ENCODE measurements around the gene DPYSL5.

The DPYSL5 gene

DNA sequence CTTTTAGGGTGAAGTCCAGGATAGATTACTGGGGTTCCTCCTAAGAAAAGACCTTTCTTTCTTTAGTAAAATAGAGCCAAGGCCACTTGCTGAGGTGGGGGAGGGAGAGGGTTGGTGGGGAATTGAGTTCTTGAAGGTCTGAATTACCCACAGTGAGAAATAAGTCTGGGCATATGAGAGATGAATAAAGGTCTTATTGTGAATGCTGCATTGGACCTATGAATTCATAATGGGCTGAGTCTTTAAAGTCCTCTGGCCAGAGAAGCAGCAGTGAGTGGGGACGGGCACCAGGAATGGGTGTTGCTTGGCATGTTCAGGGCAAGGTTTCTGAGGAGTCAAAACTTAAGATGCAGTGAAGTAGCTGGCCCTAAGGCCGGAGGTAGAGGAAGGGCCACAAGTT, 133.0 kb downstream of the DPYSL5 start:
- H2AFZ ChIP-seq (ENCODE audit: low read length): no peak overlapping the region
- H3K4me1 ChIP-seq (ENCODE audit: insufficient read depth, low read length, severe bottlenecking): no peaks in the 10 kb centered on the region
- no peak overlapping the region for H3K4me2 ChIP-seq (ENCODE audit: low read length)
- no peaks in the 10 kb centered on the region for H3K36me3 ChIP-seq (ENCODE audit: insufficient read depth, low read length)
- H3K79me2 ChIP-seq (ENCODE audit: insufficient read depth, low read length): no peaks in the 10 kb centered on the region
- H3K9ac ChIP-seq (ENCODE audit: low read length): no peak overlapping the region
- H4K20me1 ChIP-seq (ENCODE audit: insufficient read depth, low read length): no peaks in the 10 kb centered on the region
- no peaks in the 10 kb centered on the region for H3K9me2 ChIP-seq (ENCODE audit: low read depth, low read length)
- no peaks in the 10 kb centered on the region for H3F3A ChIP-seq (ENCODE audit: insufficient read depth, low read length)
- no peak overlapping the region for H3K27ac ChIP-seq (ENCODE audit: low read depth, low read length, poor library complexity, severe bottlenecking)
- no peaks in the 10 kb centered on the region for H3K9me3 ChIP-seq (ENCODE audit: low read length)
- H3K4me3 ChIP-seq (ENCODE audit: low read depth, low read length, poor library complexity, severe bottlenecking): no peak overlapping the region
- 0 out of 2 replicates have a peak, but pooled peaks cover 4% of the 10 kb centered on the region for H3K27me3 ChIP-seq (ENCODE audit: insufficient read depth, low read length)
- no peak for TF ChIP-seq EZH2 (IDR thresholded peaks at IDR 0.05; ENCODE audit: borderline replicate concordance, low read length)
- TF ChIP-seq, protein P1, sequence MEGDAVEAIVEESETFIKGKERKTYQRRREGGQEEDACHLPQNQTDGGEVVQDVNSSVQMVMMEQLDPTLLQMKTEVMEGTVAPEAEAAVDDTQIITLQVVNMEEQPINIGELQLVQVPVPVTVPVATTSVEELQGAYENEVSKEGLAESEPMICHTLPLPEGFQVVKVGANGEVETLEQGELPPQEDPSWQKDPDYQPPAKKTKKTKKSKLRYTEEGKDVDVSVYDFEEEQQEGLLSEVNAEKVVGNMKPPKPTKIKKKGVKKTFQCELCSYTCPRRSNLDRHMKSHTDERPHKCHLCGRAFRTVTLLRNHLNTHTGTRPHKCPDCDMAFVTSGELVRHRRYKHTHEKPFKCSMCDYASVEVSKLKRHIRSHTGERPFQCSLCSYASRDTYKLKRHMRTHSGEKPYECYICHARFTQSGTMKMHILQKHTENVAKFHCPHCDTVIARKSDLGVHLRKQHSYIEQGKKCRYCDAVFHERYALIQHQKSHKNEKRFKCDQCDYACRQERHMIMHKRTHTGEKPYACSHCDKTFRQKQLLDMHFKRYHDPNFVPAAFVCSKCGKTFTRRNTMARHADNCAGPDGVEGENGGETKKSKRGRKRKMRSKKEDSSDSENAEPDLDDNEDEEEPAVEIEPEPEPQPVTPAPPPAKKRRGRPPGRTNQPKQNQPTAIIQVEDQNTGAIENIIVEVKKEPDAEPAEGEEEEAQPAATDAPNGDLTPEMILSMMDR (IDR thresholded peaks at IDR 0.05; ENCODE audit: low read length): no peak

DNA sequence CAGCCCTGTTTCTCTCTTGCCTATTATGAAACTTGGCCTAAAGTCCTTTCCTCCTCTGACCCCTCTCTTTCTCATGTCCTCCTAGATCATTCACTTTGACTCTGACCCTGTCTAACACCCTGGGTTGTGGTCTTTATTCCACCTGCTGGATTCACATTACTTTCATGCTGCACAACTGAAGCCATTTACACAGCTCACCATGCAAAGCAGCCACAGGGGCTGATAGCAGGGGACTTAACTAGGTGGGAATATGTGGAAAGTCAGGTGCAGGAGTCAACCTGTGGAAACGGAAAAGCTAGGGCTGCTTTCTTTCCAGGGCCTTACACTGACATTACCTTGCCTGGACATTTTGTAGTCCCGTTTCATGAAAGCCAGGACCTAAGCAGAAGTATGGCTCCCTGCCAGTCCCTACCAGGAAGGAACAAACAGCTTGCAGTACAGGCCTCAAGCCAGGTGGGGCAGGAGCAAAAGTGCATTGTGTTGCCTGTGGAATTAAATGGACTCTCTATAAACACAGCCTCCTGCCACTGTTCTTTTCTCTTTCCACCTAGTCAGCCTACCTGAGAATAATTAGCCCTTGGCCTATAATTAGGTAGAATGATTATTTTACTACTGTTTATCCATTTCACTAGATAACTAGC, 134.3 kb downstream of the DPYSL5 start:
- Histone ChIP-seq H3F3A (ENCODE audit: insufficient read depth, low read length) (no peaks in the 10 kb centered on the region), H3K9ac (ENCODE audit: low read length) (no peak overlapping the region), H3K4me1 (ENCODE audit: insufficient read depth, low read length, severe bottlenecking) (no peaks in the 10 kb centered on the region), H3K27me3 (ENCODE audit: insufficient read depth, low read length) (0 out of 2 replicates have a peak, but pooled peaks cover 4% of the 10 kb centered on the region), H3K79me2 (ENCODE audit: insufficient read depth, low read length) (no peaks in the 10 kb centered on the region), H3K9me3 (ENCODE audit: low read length) (no peaks in the 10 kb centered on the region), H2AFZ (ENCODE audit: low read length) (no peak overlapping the region), H3K9me2 (ENCODE audit: low read depth, low read length) (no peaks in the 10 kb centered on the region), H3K36me3 (ENCODE audit: insufficient read depth, low read length) (no peaks in the 10 kb centered on the region), H4K20me1 (ENCODE audit: insufficient read depth, low read length) (no peaks in the 10 kb centered on the region), H3K27ac (ENCODE audit: low read depth, low read length, poor library complexity, severe bottlenecking) (no peak overlapping the region), H3K4me2 (ENCODE audit: low read length) (no peak overlapping the region), H3K4me3 (ENCODE audit: low read depth, low read length, poor library complexity, severe bottlenecking) (no peak overlapping the region)
- TF ChIP-seq, protein P1 (IDR thresholded peaks at IDR 0.05; ENCODE audit: low read length): peak; percentile 29; the same call in 1 of the 2 replicates
- TF ChIP-seq EZH2 (IDR thresholded peaks at IDR 0.05; ENCODE audit: borderline replicate concordance, low read length): no peak

DNA sequence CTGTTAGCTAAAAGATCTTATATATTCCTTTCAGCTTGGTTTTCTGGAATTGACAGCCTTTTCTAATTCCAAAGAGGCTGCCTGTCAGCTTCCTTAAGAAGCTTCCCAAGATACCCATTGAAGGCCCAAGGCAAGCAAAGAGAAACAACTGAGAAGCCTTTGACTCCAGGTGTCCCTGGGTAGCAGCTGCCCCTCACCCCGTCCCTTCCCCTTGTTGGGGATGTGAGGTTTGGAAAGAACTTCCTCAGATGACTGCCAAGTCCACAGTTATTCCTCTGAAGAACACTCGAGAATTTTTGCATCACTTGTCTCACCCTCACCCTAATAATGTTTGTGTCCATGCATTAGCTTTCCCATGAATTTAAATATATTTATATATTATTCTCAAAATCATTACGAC, 135.8 kb downstream of the DPYSL5 start:
- no peak overlapping the region for H3K9ac ChIP-seq (ENCODE audit: low read length)
- H3K4me2 ChIP-seq (ENCODE audit: low read length): no peak overlapping the region
- H3K4me1 ChIP-seq (ENCODE audit: insufficient read depth, low read length, severe bottlenecking): no peaks in the 10 kb centered on the region
- H3K9me3 ChIP-seq (ENCODE audit: low read length): no peaks in the 10 kb centered on the region
- no peaks in the 10 kb centered on the region for H3K36me3 ChIP-seq (ENCODE audit: insufficient read depth, low read length)
- no peaks in the 10 kb centered on the region for H3K79me2 ChIP-seq (ENCODE audit: insufficient read depth, low read length)
- no peaks in the 10 kb centered on the region for H4K20me1 ChIP-seq (ENCODE audit: insufficient read depth, low read length)
- H2AFZ ChIP-seq (ENCODE audit: low read length): no peak overlapping the region
- H3K4me3 ChIP-seq (ENCODE audit: low read depth, low read length, poor library complexity, severe bottlenecking): no peak overlapping the region
- H3K9me2 ChIP-seq (ENCODE audit: low read depth, low read length): no peaks in the 10 kb centered on the region
- TF ChIP-seq EZH2 (IDR thresholded peaks at IDR 0.05; ENCODE audit: borderline replicate concordance, low read length): no peak
- TF ChIP-seq, protein P1 (IDR thresholded peaks at IDR 0.05; ENCODE audit: low read length): no peak
- no peaks in the 10 kb centered on the region for H3F3A ChIP-seq (ENCODE audit: insufficient read depth, low read length)
- 0 out of 2 replicates have a peak, but pooled peaks cover 4% of the 10 kb centered on the region for H3K27me3 ChIP-seq (ENCODE audit: insufficient read depth, low read length)
- H3K27ac ChIP-seq (ENCODE audit: low read depth, low read length, poor library complexity, severe bottlenecking): no peak overlapping the region
